ENCODE results near the gene MYMX. TPM values are rescaled to one million over a fixed set of nuclear protein-coding genes. Genes with fewer than 3 reads are reported as not detected.
A peak's percentile ranks its signal among the peaks of the same experiment; 100 is the strongest.
"Not testable (repeated sequence)": the region's sequence is repeated elsewhere in the genome, so short reads cannot be mapped to it uniquely, and the experiment has no call there.

Gene MYMX
- total RNA-seq, result not detected in 2 replicates

GRCh38 chr6:44216677-44217331 is at the start of gene MYMX:
Gene MYMX (plus strand): TSS chr6:44216926. CDS start chr6:44217472, 546 bp downstream.
- DNase-seq (ENCODE audit: low read depth), result no peak

- DNase-seq (ENCODE audit: low read depth), result no peak
Measured at GRCh38 chr6:44167567-44167966, 49.2 kb upstream of the MYMX start.

GRCh38 chr6:44169154-44169553 is 47.6 kb upstream of the MYMX start:
- no peak for DNase-seq (ENCODE audit: low read depth)

GRCh38 chr6:44169886-44170570 is 46.7 kb upstream of the MYMX start:
- no peak for DNase-seq (ENCODE audit: low read depth)

GRCh38 chr6:44171899-44172546 is 44.7 kb upstream of the MYMX start:
- DNase-seq (ENCODE audit: low read depth), result no peak

- DNase-seq (ENCODE audit: low read depth), result peak; percentile 79
Measured at GRCh38 chr6:44172731-44173500, 43.8 kb upstream of the MYMX start.

- DNase-seq (ENCODE audit: low read depth), result no peak
Measured at GRCh38 chr6:44176130-44176761, 40.5 kb upstream of the MYMX start.

GRCh38 chr6:44176762-44177509 is 39.8 kb upstream of the MYMX start:
- DNase-seq (ENCODE audit: low read depth), result no peak

- DNase-seq (ENCODE audit: low read depth), result peak; percentile 54
Measured at GRCh38 chr6:44177691-44178423, 38.9 kb upstream of the MYMX start.

- DNase-seq (ENCODE audit: low read depth), result no peak
Measured at GRCh38 chr6:44178424-44179071, 38.2 kb upstream of the MYMX start.

GRCh38 chr6:44179072-44179536 is 37.6 kb upstream of the MYMX start:
- peak; percentile 36 for DNase-seq (ENCODE audit: low read depth)

GRCh38 chr6:44179648-44180047 is 37.1 kb upstream of the MYMX start:
- no peak for DNase-seq (ENCODE audit: low read depth)

GRCh38 chr6:44180406-44180805 is 36.3 kb upstream of the MYMX start:
- no peak for DNase-seq (ENCODE audit: low read depth)

- no peak for DNase-seq (ENCODE audit: low read depth)
Measured at GRCh38 chr6:44180886-44181285, 35.8 kb upstream of the MYMX start.

GRCh38 chr6:44181784-44182183 is 34.9 kb upstream of the MYMX start:
- DNase-seq (ENCODE audit: low read depth), result not testable (repeated sequence)

- no peak for DNase-seq (ENCODE audit: low read depth)
Measured at GRCh38 chr6:44182911-44183390, 33.8 kb upstream of the MYMX start.

GRCh38 chr6:44183783-44184182 is 32.9 kb upstream of the MYMX start:
- DNase-seq (ENCODE audit: low read depth), result no peak

- DNase-seq (ENCODE audit: low read depth), result peak; percentile 19
Measured at GRCh38 chr6:44185356-44185755, 31.4 kb upstream of the MYMX start.

GRCh38 chr6:44185953-44186634 is 30.6 kb upstream of the MYMX start:
- DNase-seq (ENCODE audit: low read depth), result no peak
